Hair follicle dermal papilla cell (primary cell): ENCODE data around the gene TEX30. TPM values are rescaled to one million over a fixed set of nuclear protein-coding genes. Genes with fewer than 3 reads are reported as not detected.

Source experiments
- total RNA-seq: library from RNA; depleted of rRNA; stranded (reverse); fragments of >200 nt; gene quantifications from 2 replicates; pipeline ENCODE4 v1.2.3, GENCODE V29; 2012

The TEX30 gene
- 7.3 and 8.1 TPM in 2 replicates for total RNA-seq

GRCh38 chr13:102773441-102774213, at the start of gene TEX30:
TEX30 (minus strand) TSS chr13:102773786; CDS start chr13:102770026, 3,760 bp downstream.

GRCh38 chr13:102798581-102799425, 25.2 kb upstream of the TEX30 start, which contains the start of the genes BIVM and POGLUT2:
BIVM (plus strand) TSS chr13:102799119; CDS start chr13:102807268, 8,149 bp downstream.
POGLUT2 (minus strand) TSS chr13:102798976; CDS start chr13:102798670, 306 bp downstream.

Other genes with a start within 250 kb of the TEX30 start
- gene TPP2, start 176.8 kb downstream of the TEX30 start, total RNA-seq = 55.7 and 72.2 TPM in 2 replicates
- not detected in 2 replicates for gene METTL21C, start 78.7 kb downstream of the TEX30 start, total RNA-seq
- 10.9 and 12.2 TPM in 2 replicates for gene POGLUT2, start 25.2 kb upstream of the TEX30 start, total RNA-seq
- gene BIVM, start 25.3 kb upstream of the TEX30 start, total RNA-seq = 25.5 and 32.9 TPM in 2 replicates
- gene ERCC5, start 72.2 kb upstream of the TEX30 start, total RNA-seq = 62.1 and 64.2 TPM in 2 replicates